CD1c-positive myeloid dendritic cell (primary cell): ENCODE measurements around the gene UBA5.

Experiments
- DNase-seq: peaks from one replicate; pipeline ENCODE4 v3.0.0-alpha.2; 2016; ENCODE audit errors: extremely low spot score

The UBA5 gene

DNA sequence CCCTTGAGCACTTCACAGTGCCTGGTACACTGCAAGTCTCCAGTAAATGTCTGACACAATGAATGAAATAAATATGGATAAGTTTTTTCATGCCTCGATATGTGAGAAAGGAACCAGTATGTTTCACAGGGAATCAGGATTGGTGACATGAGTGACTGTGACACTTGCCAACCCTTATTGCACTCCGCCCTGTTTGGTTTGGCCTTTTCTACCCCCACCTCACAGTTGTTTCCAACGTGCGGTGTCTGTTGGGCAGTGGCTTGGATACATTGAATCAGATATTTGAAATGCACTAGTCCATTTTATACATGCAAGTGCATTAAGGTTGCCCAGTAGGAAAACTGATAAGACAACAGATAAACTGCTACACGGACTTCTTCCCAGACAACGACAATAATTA, 60.1 kb downstream of the UBA5 start:
- DNase-seq = no peak

DNA sequence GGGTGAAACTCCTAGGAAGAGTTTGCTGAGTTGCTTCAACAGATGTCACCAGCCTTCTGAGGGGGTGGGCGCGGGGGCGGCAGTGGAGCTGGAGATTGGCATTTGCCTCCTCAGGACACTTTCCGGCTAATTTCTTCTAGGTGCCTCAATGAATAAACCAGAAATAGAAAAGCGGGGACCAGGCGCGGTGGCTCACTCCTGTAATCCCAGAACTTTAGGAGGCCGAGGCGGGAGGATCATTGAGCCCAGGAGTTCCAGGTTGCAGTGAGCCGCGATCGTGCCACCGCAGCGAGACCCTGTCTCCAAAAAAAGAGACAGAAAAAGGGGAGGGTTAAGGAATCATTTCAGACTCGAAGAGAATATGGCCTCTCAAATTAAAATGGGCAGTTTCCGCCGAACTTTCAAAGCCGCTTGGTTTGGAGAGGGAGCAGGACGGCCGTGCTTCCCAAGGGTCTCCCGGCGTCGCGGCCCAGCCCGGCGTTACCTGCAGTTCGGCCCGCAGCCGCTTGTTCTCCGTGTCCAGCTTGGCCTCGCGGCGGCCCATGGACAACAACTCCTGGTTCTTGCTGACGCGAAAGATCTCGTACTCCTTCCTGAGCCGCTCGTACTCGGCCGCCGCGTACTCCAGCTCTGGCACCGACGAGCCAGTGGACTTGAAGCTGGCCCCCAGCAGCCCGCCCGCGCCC, 61.5 kb downstream of the UBA5 start:
- peak; percentile 59 for DNase-seq

DNA sequence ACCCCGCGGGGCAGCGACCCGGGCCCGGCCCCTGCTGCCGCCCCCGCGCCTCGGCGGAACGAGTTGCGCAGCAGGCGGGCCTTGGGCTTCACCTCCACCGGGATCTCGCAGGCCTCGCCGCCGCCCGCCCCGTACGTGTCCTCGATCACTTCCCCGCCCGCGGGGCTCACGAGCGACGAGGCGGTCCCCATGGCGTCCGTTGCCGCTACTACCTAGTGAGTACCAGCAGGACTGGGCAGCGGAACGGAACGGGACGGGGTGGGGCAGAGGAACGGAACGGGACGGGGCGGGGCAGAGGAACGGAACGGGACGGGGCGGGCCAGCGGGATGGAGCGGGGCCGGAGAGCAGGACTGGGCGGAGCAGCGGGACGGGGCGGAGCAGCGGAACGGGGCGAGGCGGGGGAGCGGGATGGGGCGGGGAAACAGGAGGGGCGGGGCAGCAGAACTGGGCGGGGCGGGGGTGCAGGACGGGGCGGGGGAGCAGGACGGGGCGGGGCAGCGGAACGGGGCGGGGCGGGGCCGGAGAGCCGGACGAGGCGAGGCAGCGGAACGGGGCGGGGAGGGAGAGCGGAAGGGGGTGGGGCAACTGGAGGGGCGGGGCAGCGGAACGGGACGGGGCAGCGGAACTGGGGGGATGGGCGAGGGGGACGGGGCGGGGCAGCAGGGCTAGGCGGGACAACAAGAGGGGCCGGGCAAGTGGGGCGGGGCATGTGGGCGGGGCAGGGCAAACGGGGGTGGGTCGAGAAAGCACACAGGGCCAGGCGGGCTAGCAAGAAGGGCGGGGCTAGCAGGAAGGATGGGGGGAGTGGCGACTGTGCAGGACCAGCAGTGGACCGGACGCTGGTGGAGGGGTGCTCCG, 62.3 kb downstream of the UBA5 start, which contains the start of gene NPHP3:
TSS of gene NPHP3 (minus strand) at position 245 of the 859 bp plus-strand sequence. CDS start at position 191, 54 bp downstream.
- peak; percentile 96 for DNase-seq

DNA sequence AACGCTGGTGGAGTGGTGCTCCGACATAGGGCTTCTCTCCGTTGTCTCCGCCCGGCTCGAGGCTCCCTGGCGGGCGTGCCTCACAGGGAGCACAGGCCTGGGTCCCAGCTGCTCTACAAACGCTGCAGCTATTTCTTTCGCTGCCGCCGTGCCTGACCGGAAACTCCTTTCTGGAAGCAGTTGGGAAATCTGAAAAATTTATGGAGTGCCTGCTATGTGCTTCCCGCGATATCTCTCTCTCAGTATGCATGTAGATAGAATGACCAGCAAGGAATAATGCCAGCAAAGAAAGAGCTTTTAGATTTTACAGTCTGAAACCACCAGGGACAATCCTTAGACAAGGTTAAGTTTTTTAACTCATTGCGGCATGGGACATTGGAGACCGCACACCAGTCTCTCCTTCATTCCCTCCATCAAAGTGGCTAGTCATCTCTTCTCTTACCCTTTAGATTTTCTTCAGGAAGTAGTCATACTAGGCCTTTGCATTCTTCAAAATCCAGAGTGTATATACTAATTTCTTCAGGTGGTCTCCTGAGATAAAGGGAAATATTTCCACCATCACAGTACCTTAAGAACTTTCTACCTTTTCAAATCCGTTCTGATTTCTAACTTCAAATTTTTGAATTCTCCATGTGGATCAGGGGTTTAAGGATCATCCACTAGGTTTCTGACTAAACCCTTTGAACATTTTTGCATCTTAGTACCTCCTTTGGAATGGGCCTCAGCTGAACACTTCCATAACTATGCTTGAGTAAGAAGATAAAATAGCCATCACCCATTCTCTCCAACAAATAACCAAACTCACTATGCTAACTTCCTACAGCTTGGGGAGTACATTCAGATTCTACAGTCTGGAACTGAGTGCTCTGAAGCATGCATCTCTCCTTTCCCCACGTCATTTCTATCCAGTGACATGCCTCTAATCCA, 63.2 kb downstream of the UBA5 start:
- peak; percentile 11 for DNase-seq

DNA sequence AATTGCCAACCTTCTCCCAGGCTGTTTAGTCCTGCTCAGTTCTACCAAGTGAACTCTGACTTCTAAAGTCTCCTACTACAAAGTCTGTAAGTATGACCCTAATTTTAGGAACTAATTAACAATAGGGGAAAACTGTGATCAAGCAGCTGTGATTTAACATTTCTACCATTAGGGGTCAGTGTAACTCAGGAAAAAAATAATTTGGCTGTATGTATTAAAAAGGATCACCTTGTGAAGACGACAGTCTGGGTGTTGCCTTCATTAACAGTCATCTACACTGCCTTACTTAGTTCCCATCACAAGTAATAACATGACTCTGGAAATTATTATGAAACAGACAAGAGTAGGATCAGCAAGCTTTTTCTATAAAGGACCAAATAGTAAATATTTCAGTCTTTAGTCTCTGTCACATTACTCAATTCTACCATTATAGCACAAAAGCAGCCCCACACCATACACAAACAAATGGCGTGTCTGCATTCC, 66.3 kb downstream of the UBA5 start:
- DNase-seq = peak; percentile 75
